ENCODE measurements around the gene TCTA. TPM values are rescaled to one million over a fixed set of nuclear protein-coding genes. Genes with fewer than 3 reads are reported as not detected.

Gene TCTA
- total and polyA plus RNA-seq, 2 donors (not counting 3 experiments of a cell fraction or from before 2014, with no cell fraction given) = 21.9 to 32.3 TPM

- Histone ChIP-seq H3K4me2 (ENCODE audit: insufficient read depth, low read length) (no peak overlapping the region), H3K36me3 (ENCODE audit: control insufficient read depth in 2 of 2, extremely low read depth in 1 of 2, insufficient read depth in 2 of 2, low read length in 2 of 2) (no peaks in the 10 kb centered on the region), H3K79me2 (ENCODE audit: control insufficient read depth, insufficient read depth, low read length) (no peaks in the 10 kb centered on the region), H3K4me3 (replicated peaks in 1 of 3; ENCODE audit: insufficient read depth in 1 of 3, low read depth in 1 of 3, low read length in 3 of 3) (no peak overlapping the region), H3K9me1 (replicated peaks; ENCODE audit: control insufficient read depth, extremely low read depth, insufficient read depth, low read length) (no peaks in the 10 kb centered on the region), H3K27me3 (ENCODE audit: control insufficient read depth in 2 of 2, insufficient read depth in 2 of 2, low read length in 2 of 2) (no peaks in the 10 kb centered on the region), H2AFZ (ENCODE audit: low read depth, low read length) (no peak overlapping the region), H3K27ac (ENCODE audit: insufficient read depth, low read depth, low read length) (no peak overlapping the region), H3K4me1 (ENCODE audit: control insufficient read depth, extremely low read depth, insufficient read depth, low read length) (peaks cover 2% of the 10 kb centered on the region), H3K9ac (replicated peaks; ENCODE audit: extremely low read depth, insufficient read depth, low read length) (no peak overlapping the region), H3K9me3 (replicated peaks; ENCODE audit: control insufficient read depth, insufficient read depth, low read length) (no peaks in the 10 kb centered on the region), H4K20me1 (replicated peaks; ENCODE audit: control insufficient read depth, extremely low read depth, insufficient read depth, low read length) (no peaks in the 10 kb centered on the region)
- dilution Hi-C loops (cut with MboI; ENCODE audit: extremely low pct_ligation_motif_present, low sequenced_read_pairs) = no loop called here
- BruUV-seq (replicated peaks) = no TSS peak
- TF ChIP-seq GATA2 (IDR thresholded peaks at IDR 0.05; ENCODE audit: insufficient read depth, insufficient read length, low read depth, low read length) (no peak), POLR2A (IDR thresholded peaks at IDR 0.05; ENCODE audit: low read depth, low read length) (no peak), EZH2 (IDR thresholded peaks at IDR 0.05; ENCODE audit: borderline replicate concordance, low read depth, low read length, severe bottlenecking) (no peak)
- intact Hi-C loops (cut with micrococcal nuclease) = no loop called here
- POLR2A ChIA-PET = no interaction called here
- CTCF ChIA-PET = no interaction called here
- no peak for FAIRE-seq
- no peak for DNase-seq (ENCODE audit: low read depth, low spot score)
These were observed 22.5 kb downstream of the TCTA start for GRCh38 chr3:49434731-49435130.

DNA sequence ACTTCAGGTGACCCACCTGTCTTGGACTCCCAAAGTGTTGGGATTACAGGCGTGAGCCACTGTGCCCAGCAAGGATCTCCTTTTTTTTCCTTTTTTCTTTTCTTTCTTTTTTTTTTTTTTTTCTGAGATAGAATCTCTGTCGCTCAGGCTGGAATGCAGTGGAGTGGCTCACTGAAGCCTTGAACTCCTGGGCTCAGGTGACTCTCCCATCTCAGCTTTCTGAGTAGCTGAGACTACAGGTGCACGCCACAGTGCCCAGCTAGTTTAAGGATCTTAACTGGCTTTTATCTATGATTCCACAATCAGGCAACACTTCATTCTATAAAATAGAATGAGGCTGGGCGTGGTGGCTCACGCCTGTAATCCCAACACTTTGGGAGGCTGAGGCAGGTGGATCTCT is 33.2 kb downstream of the TCTA start:
- Histone ChIP-seq H3K4me3 (replicated peaks in 1 of 3; ENCODE audit: insufficient read depth in 1 of 3, low read depth in 1 of 3, low read length in 3 of 3) (no peak overlapping the region), H3K9me3 (replicated peaks; ENCODE audit: control insufficient read depth, insufficient read depth, low read length) (no peaks in the 10 kb centered on the region), H3K27me3 (ENCODE audit: control insufficient read depth in 2 of 2, insufficient read depth in 2 of 2, low read length in 2 of 2) (no peaks in the 10 kb centered on the region), H3K79me2 (ENCODE audit: control insufficient read depth, insufficient read depth, low read length) (no peaks in the 10 kb centered on the region), H3K9me1 (replicated peaks; ENCODE audit: control insufficient read depth, extremely low read depth, insufficient read depth, low read length) (no peaks in the 10 kb centered on the region), H3K27ac (ENCODE audit: insufficient read depth, low read depth, low read length) (no peak overlapping the region), H2AFZ (ENCODE audit: low read depth, low read length) (no peak overlapping the region), H3K36me3 (ENCODE audit: control insufficient read depth in 2 of 2, extremely low read depth in 1 of 2, insufficient read depth in 2 of 2, low read length in 2 of 2) (no peaks in the 10 kb centered on the region), H3K4me2 (ENCODE audit: insufficient read depth, low read length) (no peak overlapping the region), H4K20me1 (replicated peaks; ENCODE audit: control insufficient read depth, extremely low read depth, insufficient read depth, low read length) (no peaks in the 10 kb centered on the region), H3K4me1 (ENCODE audit: control insufficient read depth, extremely low read depth, insufficient read depth, low read length) (peaks cover 3% of the 10 kb centered on the region), H3K9ac (replicated peaks; ENCODE audit: extremely low read depth, insufficient read depth, low read length) (no peak overlapping the region)
- dilution Hi-C loops (cut with MboI; ENCODE audit: extremely low pct_ligation_motif_present, low sequenced_read_pairs) (no loop called here), intact Hi-C loops (cut with micrococcal nuclease) (no loop called here)
- TF ChIP-seq CTCF (IDR thresholded peaks at IDR 0.05; ENCODE audit: extremely low read depth in 1 of 2, insufficient read depth in 1 of 2, low read depth in 1 of 2, low read length in 2 of 2) = no peak
- no peak for TF ChIP-seq EZH2 (IDR thresholded peaks at IDR 0.05; ENCODE audit: borderline replicate concordance, low read depth, low read length, severe bottlenecking)
- no peak for TF ChIP-seq MYC (IDR thresholded peaks at IDR 0.05; ENCODE audit: low read depth, low read length)
- TF ChIP-seq POLR2AphosphoS5 (IDR thresholded peaks at IDR 0.05; ENCODE audit: insufficient read depth, low read depth, low read length) = no peak
- TF ChIP-seq POLR2A (IDR thresholded peaks at IDR 0.05; ENCODE audit: low read depth, low read length) = no peak
- DNase-seq (ENCODE audit: low read depth, low spot score) (no peak), FAIRE-seq (no peak)
- CTCF ChIA-PET = interaction anchor here (0.7 kb wide), 1 partner anchor 206 kb away, joined by 3 read pairs; no protein-coding TSS in a partner anchor
- POLR2A ChIA-PET = no interaction called here
- no TSS peak for BruUV-seq (replicated peaks)

Measured in endothelial cell of umbilical vein (primary cell).